ENCODE results near the gene TRUB1.
A peak's percentile ranks its signal among the peaks of the same experiment; 100 is the strongest.
"Not testable (repeated sequence)": the region's sequence is repeated elsewhere in the genome, so short reads cannot be mapped to it uniquely, and the experiment has no call there.

Gene TRUB1

DNA sequence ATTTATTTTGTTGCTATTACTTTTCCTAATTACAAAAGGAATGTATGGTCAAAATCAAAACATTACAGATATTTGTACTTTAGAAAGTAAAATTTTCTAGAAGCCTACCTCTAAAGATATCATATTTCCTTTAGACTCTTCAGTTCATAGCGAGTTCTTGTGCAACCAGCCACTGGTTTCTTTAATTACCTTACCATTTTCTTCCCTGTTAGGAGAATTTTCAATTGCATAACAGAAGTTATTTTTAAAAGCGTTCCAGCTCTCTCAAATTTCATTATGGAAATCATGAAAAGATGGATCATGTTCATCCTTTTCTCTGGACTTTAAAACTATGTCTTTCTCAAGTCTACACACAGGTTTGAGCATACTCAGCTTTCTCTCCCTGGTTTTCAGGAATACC lies 5.0 kb upstream of the TRUB1 start:
- no peak overlapping the region for H3K4me3 ChIP-seq (ENCODE audit: low read depth, low read length)
- TF ChIP-seq, protein P1, sequence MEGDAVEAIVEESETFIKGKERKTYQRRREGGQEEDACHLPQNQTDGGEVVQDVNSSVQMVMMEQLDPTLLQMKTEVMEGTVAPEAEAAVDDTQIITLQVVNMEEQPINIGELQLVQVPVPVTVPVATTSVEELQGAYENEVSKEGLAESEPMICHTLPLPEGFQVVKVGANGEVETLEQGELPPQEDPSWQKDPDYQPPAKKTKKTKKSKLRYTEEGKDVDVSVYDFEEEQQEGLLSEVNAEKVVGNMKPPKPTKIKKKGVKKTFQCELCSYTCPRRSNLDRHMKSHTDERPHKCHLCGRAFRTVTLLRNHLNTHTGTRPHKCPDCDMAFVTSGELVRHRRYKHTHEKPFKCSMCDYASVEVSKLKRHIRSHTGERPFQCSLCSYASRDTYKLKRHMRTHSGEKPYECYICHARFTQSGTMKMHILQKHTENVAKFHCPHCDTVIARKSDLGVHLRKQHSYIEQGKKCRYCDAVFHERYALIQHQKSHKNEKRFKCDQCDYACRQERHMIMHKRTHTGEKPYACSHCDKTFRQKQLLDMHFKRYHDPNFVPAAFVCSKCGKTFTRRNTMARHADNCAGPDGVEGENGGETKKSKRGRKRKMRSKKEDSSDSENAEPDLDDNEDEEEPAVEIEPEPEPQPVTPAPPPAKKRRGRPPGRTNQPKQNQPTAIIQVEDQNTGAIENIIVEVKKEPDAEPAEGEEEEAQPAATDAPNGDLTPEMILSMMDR (IDR thresholded peaks at IDR 0.05; ENCODE audit: borderline replicate concordance, insufficient read depth, low read depth, low read length) = no peak

DNA sequence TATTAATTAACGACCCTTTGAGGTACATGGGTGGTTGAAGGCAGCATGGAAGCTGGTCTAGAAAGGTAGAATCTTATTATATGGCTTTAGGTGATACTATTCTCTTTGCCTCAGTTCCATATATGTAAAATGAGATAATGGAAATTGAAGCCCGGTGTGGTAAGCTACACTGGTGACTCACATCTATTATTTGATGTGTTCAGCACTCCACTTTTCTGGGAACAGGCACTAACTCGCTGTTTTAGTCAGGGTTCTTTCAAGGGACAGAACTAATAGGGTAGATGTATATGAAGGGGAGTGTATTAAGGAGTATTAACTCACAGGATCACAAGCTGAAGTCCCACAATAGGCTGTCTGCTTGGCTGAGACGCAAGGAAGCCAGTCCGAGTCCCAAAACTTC lies 4.4 kb upstream of the TRUB1 start:
- TF ChIP-seq, protein P1 (IDR thresholded peaks at IDR 0.05; ENCODE audit: borderline replicate concordance, insufficient read depth, low read depth, low read length) = no peak
- no peak overlapping the region for H3K4me3 ChIP-seq (ENCODE audit: low read depth, low read length)

DNA sequence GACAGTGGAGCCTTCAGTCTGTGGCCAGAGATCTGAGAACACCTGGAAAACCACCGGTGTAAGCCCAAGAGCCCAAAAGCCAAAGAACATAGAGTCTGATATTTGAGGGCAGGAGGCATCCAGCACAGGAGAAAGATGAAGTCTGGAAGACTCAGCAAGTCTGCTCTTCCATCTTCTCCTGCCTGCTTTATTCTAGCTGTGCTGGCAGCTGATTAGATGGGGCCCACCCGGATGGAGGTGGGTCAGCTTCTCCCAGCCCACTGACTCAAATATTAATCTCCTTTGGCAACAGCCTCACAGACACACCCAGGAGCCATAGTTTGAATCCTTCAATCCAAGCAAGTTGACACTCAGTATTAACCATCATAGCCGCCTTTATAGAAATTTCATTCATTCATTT lies 4.0 kb upstream of the TRUB1 start:
- not testable (repeated sequence) for H3K4me3 ChIP-seq (ENCODE audit: low read depth, low read length)

DNA sequence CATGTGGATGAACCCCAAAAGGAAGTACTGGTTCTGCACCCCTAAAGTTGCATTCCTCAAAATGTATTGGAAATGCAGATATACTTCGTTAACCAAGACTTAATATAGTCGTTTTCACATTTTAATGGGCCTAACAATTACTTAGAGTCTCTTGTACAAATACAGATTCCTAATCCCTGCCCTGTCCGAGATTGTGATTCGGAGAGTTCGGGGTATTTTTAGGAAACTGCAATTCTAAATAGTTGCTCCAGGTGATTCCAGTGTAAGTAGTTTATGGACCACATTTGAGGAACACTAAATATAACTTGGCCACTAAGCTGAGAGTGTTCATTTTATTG lies 830 bp downstream of the TRUB1 start:
- TF ChIP-seq, protein P1 (IDR thresholded peaks at IDR 0.05; ENCODE audit: borderline replicate concordance, insufficient read depth, low read depth, low read length) = no peak

GRCh38 chr10:114940735-114941134 lies 2.7 kb downstream of the TRUB1 start:
- TF ChIP-seq, protein P1 (IDR thresholded peaks at IDR 0.05; ENCODE audit: borderline replicate concordance, insufficient read depth, low read depth, low read length) = no peak
- H3K4me3 ChIP-seq (ENCODE audit: low read depth, low read length) = no peak overlapping the region

More for the DNA sequence above, 830 bp downstream of the TRUB1 start:
- peak overlapping the region; percentile 100 for H3K4me3 ChIP-seq (ENCODE audit: low read depth, low read length)

- no peak overlapping the region for H3K4me3 ChIP-seq (ENCODE audit: low read depth, low read length)
- TF ChIP-seq, protein P1 (IDR thresholded peaks at IDR 0.05; ENCODE audit: borderline replicate concordance, insufficient read depth, low read depth, low read length) = no peak
Measured at GRCh38 chr10:114943000-114943399, 5.0 kb downstream of the TRUB1 start.

DNA sequence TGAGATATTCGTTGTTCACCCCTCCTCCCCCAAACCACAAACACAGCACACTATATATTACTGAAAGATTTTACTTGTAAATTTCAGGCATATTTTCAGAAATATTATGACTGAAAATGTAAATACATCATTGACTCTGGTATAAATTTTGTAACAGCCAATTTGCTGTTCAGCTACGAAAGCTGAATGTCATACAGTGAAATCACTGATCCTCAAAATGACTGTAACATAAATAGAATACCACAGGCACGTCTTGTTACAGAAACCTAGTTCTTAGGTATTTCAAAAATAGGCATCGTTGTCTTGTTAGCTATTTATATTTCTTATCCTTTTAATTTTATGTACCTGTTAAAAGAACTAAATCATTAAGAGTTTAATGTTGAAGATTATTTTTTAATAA lies 15.1 kb downstream of the TRUB1 start:
- TF ChIP-seq, protein P1 (IDR thresholded peaks at IDR 0.05; ENCODE audit: borderline replicate concordance, insufficient read depth, low read depth, low read length) = no peak
- no peak overlapping the region for H3K4me3 ChIP-seq (ENCODE audit: low read depth, low read length)

DNA sequence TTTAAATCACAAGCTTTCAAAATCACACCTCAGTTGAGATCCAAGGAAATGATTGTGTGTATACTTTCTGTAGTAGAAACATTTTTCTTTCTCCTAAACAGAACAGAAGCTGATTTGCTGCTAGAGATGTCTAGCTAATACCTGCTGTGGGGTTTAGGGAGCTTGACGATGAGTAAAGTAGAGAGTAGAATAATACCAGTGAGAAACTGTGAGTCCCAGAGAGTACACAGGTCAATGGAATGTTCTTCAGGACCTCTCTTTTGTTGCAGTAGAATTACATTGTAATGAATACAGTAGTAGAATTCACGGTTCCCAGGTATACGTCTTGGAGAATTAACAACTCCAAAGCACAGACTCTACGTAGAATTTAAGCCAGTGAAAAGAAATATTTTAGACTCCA lies 18.0 kb downstream of the TRUB1 start:
- no peak overlapping the region for H3K4me3 ChIP-seq (ENCODE audit: low read depth, low read length)
- TF ChIP-seq, protein P1 (IDR thresholded peaks at IDR 0.05; ENCODE audit: borderline replicate concordance, insufficient read depth, low read depth, low read length) = no peak

All from GM12875 (cell line).